Heart left ventricle (tissue), 16 donors: Measurements from ENCODE around the gene SELENOM. TPM values are rescaled to one million over a fixed set of nuclear protein-coding genes. Genes with fewer than 3 reads are reported as not detected.

ENCODE experiments used
- ATAC-seq, 4 donors: fragments of 200-7000 bp; cut with Tn5 transposase; one replicate each; pipeline ENCODE4 v1.9.1; 2020 to 2022; ENCODE audit warnings: moderate library complexity in 4 of 4, mild to moderate bottlenecking in 3 of 4, moderate number of reproducible peaks in 1 of 4
- DNase-seq, 5 donors: peaks; one replicate each; pipeline ENCODE4 v3.0.0-alpha.2; 2020
- H3K27ac ChIP-seq, 12 donors: fragments of 200-600 bp; sonication (generic) in 4 of 12; one replicate each; pipeline versions ENCODE4 v1.5.0 to v1.8.0; 2016 to 2022; ENCODE audit warnings: mild to moderate bottlenecking in 2 of 12
- H3K27me3 ChIP-seq, 9 donors: fragments of 200-600 bp; sonication (generic) in 2 of 9; one replicate each; pipeline versions ENCODE4 v1.5.1 to v1.8.0; 2016 to 2022; ENCODE audit warnings: mild to moderate bottlenecking in 3 of 9
- H3K36me3 ChIP-seq, 9 donors: fragments of 200-600 bp; sonication (generic) in 2 of 9; one replicate each; pipeline versions ENCODE4 v1.5.0 to v1.8.0; 2018 to 2022; ENCODE audit warnings: mild to moderate bottlenecking in 2 of 9
- H3K4me1 ChIP-seq, 12 donors: fragments of 200-600 bp; sonication (generic) in 4 of 12; one replicate each; pipeline versions ENCODE4 v1.5.0 to v1.8.0; 2016 to 2022; ENCODE audit warnings: mild to moderate bottlenecking in 3 of 12
- H3K4me3 ChIP-seq, 12 donors: fragments of 200-600 bp; sonication (generic) in 4 of 12; one replicate each; pipeline versions ENCODE4 v1.5.0 to v1.8.0; 2017 to 2022; ENCODE audit warnings: mild to moderate bottlenecking in 9 of 12, moderate library complexity in 4 of 12
- H3K9me3 ChIP-seq, 12 donors: fragments of 200-600 bp; sonication (generic) in 4 of 12; one replicate each; pipeline versions ENCODE4 v1.5.0 to v1.8.0; 2016 to 2022; ENCODE audit warnings: mild to moderate bottlenecking in 1 of 12
- POLR2A ChIP-seq, 2 donors: fragments of 450-650 bp; IDR thresholded peaks; one replicate each; pipeline ENCODE4 v1.6.1; 2017; ENCODE audit warnings: antibody characterized with exemption in 2 of 2, mild to moderate bottlenecking in 2 of 2, moderate library complexity in 2 of 2
- WGBS, 4 donors: extraction: QIAGEN DNeasy Blood & Tissue Kit in 2 of 4; methylation state at CpG; one replicate each; pipeline versions ENCODE4 v1.1.5 to v1.1.7; 2013 to 2018; 5-methylcytosine and 5-hydroxymethylcytosine counted together
- intact Hi-C, 10 donors: fragments of 100-400 bp; cut with DNase I; formaldehyde crosslinking; loops; one replicate each; pipeline versions ENCODE4 v1.11.1 to v1.14.2; 2022
- polyA plus RNA-seq, 2 donors: library from polyadenylated mRNA; stranded (reverse); fragments of 200-250 nt; gene quantifications; one replicate each; pipeline ENCODE4 v1.2.3, GENCODE V29; 2013
- total RNA-seq, 9 donors: library from RNA; depleted of rRNA in 2 of 9; stranded (reverse); fragments of >200 nt in 2 of 9; fragmentation: NEBNext Ultra II Directional in 3 of 9; extraction: Animal tissue kit (Norgen Biotek cat#: 25700) in 3 of 9; gene quantifications; one replicate each; pipeline versions ENCODE4 v1.1.0 to v1.2.4, GENCODE V29; 2016 to 2023
- TF ChIP-seq, protein P1 (sequence below), 12 donors: fragments of 200-600 bp; sonication (generic) in 4 of 12; IDR thresholded peaks; one replicate each; pipeline versions ENCODE4 v1.5.0 to v1.8.0; 2018 to 2022; ENCODE audit warnings: antibody characterized with exemption in 12 of 12, mild to moderate bottlenecking in 5 of 12
- donor health status: ischemic (EF 13 %, LVEDD 7.1; RV severe dilation, severe dysfunction).
- donor health status: healthy with polysubstance abuse.
- donor health status: DM: no; HTN: yes; CAD: no.
- donor health status: DM: no; HTN: no; CAD: no.
- donor health status: ischemic (EF 25% LVEDD 6.9; RV normal size, moderate dysfunction).
- donor health status: ischemic (EF 25% LVEDD 5.7; RV mildly dilated, moderate dysfunction).
- donor health status: healthy.
- donor health status: DM: yes; HTN: yes; CAD: no.
- donor health status: ischemic (EF 35%, LVEDD 5.7; RV mildly dilated, moderate dysfunction).
- donor health status: nonischemic (EF 11% LVEDD 7.7; RV severe dilation, severe dysfunction).
- donor health status: DM: yes; HTN: yes; CAD: no.
- donor health status: PGD.
- donor health status: ischemic (EF 29% LVEDD 5.4; RV normal size, mild dysfunction).
- donor health status: nonischemic (EF 23%, LVEDD 6.1; RV moderate dilation, normal function).

Gene SELENOM
- total and polyA plus RNA-seq, 11 donors = 35.0 to 183 (median 55.0) TPM

DNA sequence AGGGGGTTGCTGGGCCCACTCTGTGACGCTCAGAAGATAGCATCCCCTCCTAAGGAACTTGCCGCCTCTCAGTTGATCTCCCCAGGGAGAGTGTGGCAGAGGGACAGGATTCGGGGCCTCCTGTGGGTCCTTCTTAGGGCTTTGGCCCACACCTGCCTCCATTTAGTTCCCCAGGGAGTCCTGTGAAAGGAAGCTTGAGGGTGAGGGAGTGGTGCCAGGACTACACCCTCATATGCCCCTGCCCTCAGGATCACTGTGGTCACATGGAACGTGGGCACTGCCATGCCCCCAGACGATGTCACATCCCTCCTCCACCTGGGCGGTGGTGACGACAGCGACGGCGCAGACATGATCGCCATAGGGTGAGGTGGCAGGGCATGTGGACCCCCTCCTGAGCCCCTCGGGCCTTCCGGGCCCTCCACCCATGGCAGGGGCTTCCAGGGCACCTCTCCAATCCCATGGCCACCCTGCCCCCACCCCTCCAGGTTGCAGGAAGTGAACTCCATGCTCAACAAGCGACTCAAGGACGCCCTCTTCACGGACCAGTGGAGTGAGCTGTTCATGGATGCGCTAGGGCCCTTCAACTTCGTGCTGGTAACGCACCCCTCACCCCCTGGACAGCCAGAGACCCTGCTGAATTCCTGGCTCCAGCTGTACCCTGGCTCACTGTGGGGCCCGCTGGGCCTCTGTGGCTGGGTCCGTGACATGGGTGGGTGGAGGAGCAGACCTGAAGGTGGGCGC, 18.9 kb upstream of the SELENOM start:
- no peaks in the 10 kb centered on the region for H3K27me3 ChIP-seq
- TF ChIP-seq, protein P1, sequence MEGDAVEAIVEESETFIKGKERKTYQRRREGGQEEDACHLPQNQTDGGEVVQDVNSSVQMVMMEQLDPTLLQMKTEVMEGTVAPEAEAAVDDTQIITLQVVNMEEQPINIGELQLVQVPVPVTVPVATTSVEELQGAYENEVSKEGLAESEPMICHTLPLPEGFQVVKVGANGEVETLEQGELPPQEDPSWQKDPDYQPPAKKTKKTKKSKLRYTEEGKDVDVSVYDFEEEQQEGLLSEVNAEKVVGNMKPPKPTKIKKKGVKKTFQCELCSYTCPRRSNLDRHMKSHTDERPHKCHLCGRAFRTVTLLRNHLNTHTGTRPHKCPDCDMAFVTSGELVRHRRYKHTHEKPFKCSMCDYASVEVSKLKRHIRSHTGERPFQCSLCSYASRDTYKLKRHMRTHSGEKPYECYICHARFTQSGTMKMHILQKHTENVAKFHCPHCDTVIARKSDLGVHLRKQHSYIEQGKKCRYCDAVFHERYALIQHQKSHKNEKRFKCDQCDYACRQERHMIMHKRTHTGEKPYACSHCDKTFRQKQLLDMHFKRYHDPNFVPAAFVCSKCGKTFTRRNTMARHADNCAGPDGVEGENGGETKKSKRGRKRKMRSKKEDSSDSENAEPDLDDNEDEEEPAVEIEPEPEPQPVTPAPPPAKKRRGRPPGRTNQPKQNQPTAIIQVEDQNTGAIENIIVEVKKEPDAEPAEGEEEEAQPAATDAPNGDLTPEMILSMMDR (IDR thresholded peaks at IDR 0.05) = no peak
- TF ChIP-seq POLR2A (IDR thresholded peaks at IDR 0.05) = no peak
- H3K36me3 ChIP-seq = peaks cover 0 to 13% (median 0%) of the 10 kb centered on the region in 9 donors
- ATAC-seq (no peak), DNase-seq (no peak)
- intact Hi-C loops = no loop called here
- H3K27ac ChIP-seq = no peak overlapping the region
- no peak overlapping the region for H3K4me3 ChIP-seq
- peaks cover 0 to 28% (median 11%) of the 10 kb centered on the region in 12 donors for H3K4me1 ChIP-seq
- WGBS, 4 donors = 89 to 96% (median 91%) methylated on average over 14 to 22 of the region's 22 CpGs
- H3K9me3 ChIP-seq = no peaks in the 10 kb centered on the region

DNA sequence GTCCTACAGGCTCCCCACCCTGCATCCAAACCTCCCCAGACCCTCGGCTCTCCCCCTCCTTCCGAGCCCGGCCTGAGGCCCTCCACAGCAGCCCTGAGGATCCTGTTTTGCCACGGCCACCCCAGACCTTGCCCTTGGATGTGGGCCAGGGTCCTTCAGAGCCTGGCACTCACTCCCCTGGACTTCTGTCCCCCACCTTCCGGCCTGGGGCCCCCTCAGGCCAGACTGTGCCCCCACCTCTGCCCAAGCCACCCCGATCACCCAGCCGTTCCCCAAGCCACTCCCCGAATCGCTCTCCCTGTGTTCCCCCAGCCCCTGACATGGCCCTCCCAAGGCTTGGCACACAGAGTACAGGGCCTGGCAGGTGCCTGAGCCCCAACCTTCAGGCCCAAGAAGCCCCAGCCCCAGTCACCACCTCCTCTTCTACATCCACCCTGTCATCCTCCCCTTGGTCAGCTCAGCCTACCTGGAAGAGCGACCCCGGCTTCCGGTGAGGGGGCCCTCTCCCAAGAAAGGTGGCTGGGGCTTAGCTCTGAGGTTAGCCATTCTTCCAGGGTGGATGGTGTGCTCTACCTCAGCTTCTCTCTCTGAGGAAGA, 18.3 kb upstream of the SELENOM start:
- peaks cover 0 to 28% (median 11%) of the 10 kb centered on the region in 12 donors for H3K4me1 ChIP-seq
- no peak for ATAC-seq
- no peaks in the 10 kb centered on the region for H3K27me3 ChIP-seq
- H3K36me3 ChIP-seq = peaks cover 0 to 13% (median 0%) of the 10 kb centered on the region in 9 donors
- H3K9me3 ChIP-seq = no peaks in the 10 kb centered on the region
- H3K4me3 ChIP-seq = no peak overlapping the region
- intact Hi-C loops = no loop called here
- 72 to 86% (median 80%) methylated on average over 11 to 12 of the region's 12 CpGs for WGBS, 4 donors
- no peak overlapping the region for H3K27ac ChIP-seq
- DNase-seq = no peak
- TF ChIP-seq POLR2A (IDR thresholded peaks at IDR 0.05) = no peak
- TF ChIP-seq, protein P1 (IDR thresholded peaks at IDR 0.05) = no peak

DNA sequence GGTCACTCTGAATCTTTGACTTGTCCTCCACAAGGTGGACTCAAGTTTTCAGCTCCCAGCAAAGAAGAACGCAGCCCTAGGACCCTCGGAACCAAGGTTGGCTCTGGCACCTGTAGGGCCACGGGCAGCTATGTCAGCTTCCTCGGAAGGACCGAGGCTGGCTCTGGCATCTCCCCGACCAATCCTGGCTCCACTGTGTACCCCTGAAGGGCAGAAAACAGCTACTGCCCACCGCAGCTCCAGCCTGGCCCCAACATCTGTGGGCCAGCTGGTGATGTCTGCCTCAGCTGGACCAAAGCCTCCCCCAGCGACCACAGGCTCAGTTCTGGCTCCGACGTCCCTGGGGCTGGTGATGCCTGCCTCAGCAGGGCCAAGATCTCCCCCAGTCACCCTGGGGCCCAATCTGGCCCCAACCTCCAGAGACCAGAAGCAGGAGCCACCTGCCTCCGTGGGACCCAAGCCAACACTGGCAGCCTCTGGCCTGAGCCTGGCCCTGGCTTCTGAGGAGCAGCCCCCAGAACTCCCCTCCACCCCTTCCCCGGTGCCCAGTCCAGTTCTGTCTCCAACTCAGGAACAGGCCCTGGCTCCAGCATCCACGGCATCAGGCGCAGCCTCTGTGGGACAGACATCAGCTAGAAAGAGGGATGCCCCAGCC, 17.6 kb upstream of the SELENOM start:
- Histone ChIP-seq H3K9me3 (no peaks in the 10 kb centered on the region), H3K36me3 (peaks cover 0 to 7% (median 0%) of the 10 kb centered on the region in 9 donors), H3K27me3 (no peaks in the 10 kb centered on the region), H3K4me3 (no peak overlapping the region), H3K27ac (no peak overlapping the region), H3K4me1 (peaks cover 0 to 32% (median 11%) of the 10 kb centered on the region in 12 donors)
- TF ChIP-seq POLR2A (IDR thresholded peaks at IDR 0.05) = no peak
- TF ChIP-seq, protein P1 (IDR thresholded peaks at IDR 0.05) = no peak
- DNase-seq (no peak), ATAC-seq (no peak)
- WGBS, 4 donors = 73 to 87% (median 77%) methylated on average over 7 to 14 of the region's 14 CpGs
- intact Hi-C loops = no loop called here

DNA sequence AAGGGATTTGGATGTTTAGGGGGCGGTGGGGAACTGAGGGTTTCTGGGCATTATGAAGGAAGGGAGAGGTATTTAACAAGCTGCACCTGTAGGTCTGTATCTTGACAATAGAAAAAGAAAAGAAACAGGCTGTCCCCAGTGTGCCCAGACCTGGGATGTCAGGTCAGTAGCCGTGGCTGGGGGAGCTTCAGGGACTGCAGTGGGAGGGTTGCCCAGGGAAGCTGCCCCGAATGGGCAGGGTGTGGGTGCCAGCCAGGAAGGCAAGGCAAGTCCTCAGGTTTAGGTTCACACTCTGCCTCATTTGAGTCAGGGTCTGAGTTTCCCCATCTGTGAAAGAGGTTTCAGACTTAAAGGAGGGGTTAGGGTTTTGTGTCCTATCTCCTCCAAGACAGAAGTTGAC, 16.9 kb upstream of the SELENOM start:
- no peak for DNase-seq
- no peak for ATAC-seq
- H3K27ac ChIP-seq = no peak overlapping the region
- intact Hi-C loops = no loop called here
- H3K4me3 ChIP-seq = no peak overlapping the region
- H3K4me1 ChIP-seq = peaks cover 0 to 38% (median 16%) of the 10 kb centered on the region in 12 donors
- no peaks in the 10 kb centered on the region for H3K9me3 ChIP-seq
- no peaks in the 10 kb centered on the region for H3K27me3 ChIP-seq
- peaks cover 0 to 4% (median 0%) of the 10 kb centered on the region in 9 donors for H3K36me3 ChIP-seq
- WGBS, 4 donors = 67 to 72% (median 69%) methylated on average over 3 of the region's 3 CpGs
- TF ChIP-seq POLR2A (IDR thresholded peaks at IDR 0.05) = no peak
- TF ChIP-seq, protein P1 (IDR thresholded peaks at IDR 0.05) = no peak
